GM21717 (cell line): Measurements from ENCODE around the gene FBXL17.

Experiments used
- ATAC-seq: cut with Tn5 transposase; IDR thresholded peaks from one replicate; pipeline ENCODE4 v1.9.1; 2021; ENCODE audit warnings: mild to moderate bottlenecking, moderate library complexity; ENCODE audit not compliant: unreplicated experiment

FBXL17 gene

GRCh38 chr5:108255468-108255867, 126.4 kb downstream of the FBXL17 start:
- ATAC-seq, result no peak

GRCh38 chr5:108251350-108251749, 130.5 kb downstream of the FBXL17 start:
- ATAC-seq, result no peak

- ATAC-seq, result no peak
Observed at GRCh38 chr5:108249785-108250426, 132.0 kb downstream of the FBXL17 start.

- ATAC-seq, result no peak
Observed at GRCh38 chr5:108249095-108249784, 132.7 kb downstream of the FBXL17 start.

- no peak for ATAC-seq
Observed at GRCh38 chr5:108238936-108239887, 142.7 kb downstream of the FBXL17 start.

GRCh38 chr5:108238461-108238860, 143.4 kb downstream of the FBXL17 start:
- ATAC-seq, result no peak

GRCh38 chr5:108233617-108234155, 148.2 kb downstream of the FBXL17 start:
- ATAC-seq, result no peak

GRCh38 chr5:108232805-108233204, 149.1 kb downstream of the FBXL17 start:
- ATAC-seq, result no peak

- no peak for ATAC-seq
Observed at GRCh38 chr5:108222011-108222410, 159.9 kb downstream of the FBXL17 start.

GRCh38 chr5:108220834-108221233, 161.1 kb downstream of the FBXL17 start:
- ATAC-seq, result no peak

- no peak for ATAC-seq
Observed at GRCh38 chr5:108216890-108217289, 165.0 kb downstream of the FBXL17 start.

GRCh38 chr5:108214857-108215256, 167.0 kb downstream of the FBXL17 start:
- ATAC-seq, result no peak

GRCh38 chr5:108212775-108213346, 169.0 kb downstream of the FBXL17 start:
- ATAC-seq, result no peak

- ATAC-seq, result no peak
Observed at GRCh38 chr5:108206707-108207106, 175.2 kb downstream of the FBXL17 start.

GRCh38 chr5:108201721-108202120, 180.2 kb downstream of the FBXL17 start:
- no peak for ATAC-seq

GRCh38 chr5:108196276-108196675, 185.6 kb downstream of the FBXL17 start:
- no peak for ATAC-seq

- ATAC-seq, result no peak
Observed at GRCh38 chr5:108193021-108193795, 188.7 kb downstream of the FBXL17 start.

- no peak for ATAC-seq
Observed at GRCh38 chr5:108184940-108185339, 197.0 kb downstream of the FBXL17 start.

- no peak for ATAC-seq
Observed at GRCh38 chr5:108181975-108182374, 199.9 kb downstream of the FBXL17 start.

GRCh38 chr5:108174286-108174685, 207.6 kb downstream of the FBXL17 start:
- ATAC-seq, result no peak
